Stimulated activated CD4-positive, alpha-beta T cell treated with anti-CD3 and anti-CD28 coated beads, TNF-alpha, amount 100 ng/mL, for 24 hours (primary cell): ENCODE results near the gene TMEM258.

Experiments used
- DNase-seq, 3 experiments: peaks; one replicate each; pipeline ENCODE4 v3.0.0-alpha.2; 2020; ENCODE audit warnings: low read depth in 3 of 3

Gene TMEM258

GRCh38 chr11:61761440-61762222, 30.8 kb downstream of the TMEM258 start:
- DNase-seq = no peak

GRCh38 chr11:61760946-61761345, 31.5 kb downstream of the TMEM258 start:
- no peak for DNase-seq

- no peak for DNase-seq
Observed at GRCh38 chr11:61757213-61757862, 35.1 kb downstream of the TMEM258 start.

- DNase-seq = no peak
Observed at GRCh38 chr11:61756452-61757212, 35.8 kb downstream of the TMEM258 start.

GRCh38 chr11:61756147-61756451, 36.3 kb downstream of the TMEM258 start:
- DNase-seq = no peak

- no peak for DNase-seq
Observed at GRCh38 chr11:61754534-61755482, 37.6 kb downstream of the TMEM258 start.

GRCh38 chr11:61753672-61754071, 38.7 kb downstream of the TMEM258 start:
- no peak for DNase-seq

GRCh38 chr11:61752925-61753521, 39.4 kb downstream of the TMEM258 start:
- DNase-seq = no peak

GRCh38 chr11:61752117-61752924, 40.1 kb downstream of the TMEM258 start, which contains the start of gene MYRF:
MYRF (plus strand) TSS chr11:61752636; CDS start chr11:61752745, 109 bp downstream.
- DNase-seq = peak in 2 of 3 experiments; percentile 25 to 51

- DNase-seq = no peak
Observed at GRCh38 chr11:61751384-61751783, 41.0 kb downstream of the TMEM258 start.

GRCh38 chr11:61750631-61751273, 41.6 kb downstream of the TMEM258 start:
- DNase-seq = no peak

- no peak for DNase-seq
Observed at GRCh38 chr11:61749591-61750217, 42.7 kb downstream of the TMEM258 start.

- no peak for DNase-seq
Observed at GRCh38 chr11:61747967-61748285, 44.5 kb downstream of the TMEM258 start.

GRCh38 chr11:61747192-61747966, 45.0 kb downstream of the TMEM258 start:
- DNase-seq = peak in 1 of 3 experiments; percentile 27

- DNase-seq = no peak
Observed at GRCh38 chr11:61746442-61747191, 45.8 kb downstream of the TMEM258 start.

GRCh38 chr11:61745781-61746441, 46.5 kb downstream of the TMEM258 start:
- no peak for DNase-seq

- no peak for DNase-seq
Observed at GRCh38 chr11:61744609-61745156, 47.7 kb downstream of the TMEM258 start.
